Epithelial cell of esophagus (primary cell): ENCODE measurements around the gene C1D.
"Not testable (repeated sequence)": the region's sequence is repeated elsewhere in the genome, so short reads cannot be mapped to it uniquely, and the experiment has no call there.

Source experiments
- DNase-seq: peaks from one replicate; pipeline ENCODE4 v3.0.0; 2010; ENCODE audit warnings: low read depth
- H3K4me3 ChIP-seq: 2 replicates; pipeline ENCODE4 v1.5.1; 2011; ENCODE audit warnings: mild to moderate bottlenecking, low read length, control low read depth
- CTCF ChIP-seq: IDR thresholded peaks from 2 replicates; pipeline ENCODE4 v1.5.1; 2011; ENCODE audit warnings: low read depth, mild to moderate bottlenecking, low read length, control low read depth, inconsistent platforms; ENCODE audit not compliant: insufficient read depth; ENCODE audit errors: missing control alignments

Gene C1D

DNA sequence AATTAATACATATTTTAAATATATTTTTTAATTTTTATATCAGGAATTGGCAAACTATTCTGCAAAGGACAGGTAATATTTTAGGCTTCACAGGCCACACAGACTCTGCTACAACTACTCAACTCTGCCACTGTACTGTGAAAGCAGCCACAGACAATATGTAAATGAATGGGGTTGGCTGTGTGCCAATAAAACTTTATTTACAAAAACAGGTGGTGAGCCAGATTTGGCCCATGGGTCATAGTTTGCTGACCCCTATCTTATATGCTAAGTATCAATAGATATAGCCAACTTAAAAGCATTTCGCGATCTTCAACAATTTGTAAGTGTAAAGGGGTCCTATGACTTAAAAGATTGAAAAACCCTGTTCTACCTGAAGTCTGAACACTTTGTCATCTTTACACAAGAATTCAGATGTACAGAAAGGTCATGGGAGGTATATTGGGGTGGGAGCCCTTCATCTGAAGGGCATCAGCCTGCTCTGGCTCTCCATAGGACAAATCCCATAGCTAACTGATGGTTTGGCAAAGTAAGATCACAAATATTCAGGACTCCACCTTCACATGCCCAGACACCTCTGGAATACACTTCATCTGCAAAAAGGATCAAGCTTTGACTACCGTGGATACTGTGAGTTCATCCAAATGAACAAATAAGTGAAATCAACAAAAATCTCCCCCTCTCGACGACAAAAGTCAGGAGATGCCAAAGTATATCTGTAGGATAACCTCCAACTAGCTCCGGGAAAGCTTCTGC, 65.9 kb downstream of the C1D start:
- peak; percentile 81 for DNase-seq
- no peak for TF ChIP-seq CTCF
- H3K4me3 ChIP-seq = peak overlapping the region; percentile 12

DNA sequence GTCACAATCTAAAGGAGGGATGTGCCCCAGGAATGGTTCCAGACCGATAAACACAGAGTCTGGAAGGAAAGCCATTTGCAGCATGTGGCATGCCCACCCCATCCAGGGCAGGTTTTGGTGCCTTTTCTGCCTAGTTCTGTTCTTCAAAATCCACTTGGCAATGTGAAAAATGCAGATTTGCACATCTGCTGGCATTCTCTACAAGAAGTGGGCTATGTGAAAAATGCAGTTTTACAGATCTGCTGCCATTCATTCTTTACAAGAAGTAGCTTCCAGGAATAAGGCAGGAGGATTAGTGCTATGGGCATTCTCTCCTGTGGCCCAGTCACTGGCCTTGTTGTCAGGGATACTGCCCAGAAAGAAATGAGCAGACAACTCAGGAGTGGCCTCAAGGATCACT, 68.1 kb downstream of the C1D start:
- TF ChIP-seq CTCF = no peak
- no peak for DNase-seq
- H3K4me3 ChIP-seq = no peak overlapping the region

DNA sequence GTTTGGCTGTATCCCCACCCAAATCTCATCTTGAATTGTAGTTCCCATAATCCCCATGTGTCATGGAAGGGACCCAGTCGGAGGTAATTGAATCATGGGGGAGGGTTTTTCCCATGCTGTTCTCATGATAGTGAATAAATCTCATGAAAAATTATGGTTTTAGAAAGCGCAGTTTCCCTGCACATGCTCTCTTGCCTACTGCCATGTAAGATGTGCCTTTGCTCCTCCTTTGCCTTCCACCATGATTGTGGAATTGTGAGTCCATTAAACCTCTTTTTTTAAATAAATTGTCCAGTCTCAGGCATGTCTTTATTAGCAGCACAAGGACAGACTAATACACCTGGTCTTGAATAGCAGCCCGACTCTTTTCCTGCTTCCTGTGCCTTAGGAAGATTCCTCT, 68.7 kb downstream of the C1D start:
- DNase-seq, H3K4me3 ChIP-seq: not testable (repeated sequence)

- TF ChIP-seq CTCF = no peak
- no peak overlapping the region for H3K4me3 ChIP-seq
- no peak for DNase-seq
These were observed 69.5 kb downstream of the C1D start for GRCh38 chr2:67993329-67993728.

GRCh38 chr2:67991456-67991855, 71.3 kb downstream of the C1D start:
- no peak overlapping the region for H3K4me3 ChIP-seq
- TF ChIP-seq CTCF = no peak
- no peak for DNase-seq
